ENCODE data around the gene DMBX1.

Gene DMBX1

DNA sequence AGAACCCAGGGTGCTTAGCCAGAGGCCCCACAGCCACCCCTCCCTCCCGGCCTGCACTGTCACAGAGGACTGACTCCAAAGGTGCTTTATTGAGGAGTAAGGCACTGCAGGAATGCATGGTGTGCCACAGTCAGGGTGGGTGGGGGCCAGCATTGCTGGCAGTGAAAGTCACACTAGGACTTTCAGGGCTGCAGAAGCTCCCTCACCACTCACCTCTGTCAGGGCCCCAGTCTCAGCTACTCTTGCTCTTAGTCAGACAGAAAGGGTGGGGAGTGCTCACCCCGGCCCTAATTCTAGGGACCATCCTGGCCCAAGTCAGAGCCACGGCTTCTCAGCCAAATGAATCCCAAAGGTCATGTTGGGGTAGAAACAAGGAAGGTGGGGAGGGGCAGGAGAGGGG, 42.5 kb downstream of the DMBX1 start:
- TF ChIP-seq EZH2phosphoT487 (IDR thresholded peaks at IDR 0.05; ENCODE audit: borderline replicate concordance, low read length), result no peak
- TF ChIP-seq, protein P1, sequence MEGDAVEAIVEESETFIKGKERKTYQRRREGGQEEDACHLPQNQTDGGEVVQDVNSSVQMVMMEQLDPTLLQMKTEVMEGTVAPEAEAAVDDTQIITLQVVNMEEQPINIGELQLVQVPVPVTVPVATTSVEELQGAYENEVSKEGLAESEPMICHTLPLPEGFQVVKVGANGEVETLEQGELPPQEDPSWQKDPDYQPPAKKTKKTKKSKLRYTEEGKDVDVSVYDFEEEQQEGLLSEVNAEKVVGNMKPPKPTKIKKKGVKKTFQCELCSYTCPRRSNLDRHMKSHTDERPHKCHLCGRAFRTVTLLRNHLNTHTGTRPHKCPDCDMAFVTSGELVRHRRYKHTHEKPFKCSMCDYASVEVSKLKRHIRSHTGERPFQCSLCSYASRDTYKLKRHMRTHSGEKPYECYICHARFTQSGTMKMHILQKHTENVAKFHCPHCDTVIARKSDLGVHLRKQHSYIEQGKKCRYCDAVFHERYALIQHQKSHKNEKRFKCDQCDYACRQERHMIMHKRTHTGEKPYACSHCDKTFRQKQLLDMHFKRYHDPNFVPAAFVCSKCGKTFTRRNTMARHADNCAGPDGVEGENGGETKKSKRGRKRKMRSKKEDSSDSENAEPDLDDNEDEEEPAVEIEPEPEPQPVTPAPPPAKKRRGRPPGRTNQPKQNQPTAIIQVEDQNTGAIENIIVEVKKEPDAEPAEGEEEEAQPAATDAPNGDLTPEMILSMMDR (IDR thresholded peaks at IDR 0.05; ENCODE audit: low read depth, low read length, poor library complexity, severe bottlenecking), result no peak
- H3K27ac ChIP-seq (ENCODE audit: low read depth, low read length), result no peak overlapping the region
- no peaks in the 10 kb centered on the region for H3K79me2 ChIP-seq (ENCODE audit: control insufficient read depth, low read length)
- H3K27me3 ChIP-seq (ENCODE audit: control insufficient read depth, low read length), result peaks cover 43% of the 10 kb centered on the region
- H3K36me3 ChIP-seq (ENCODE audit: control insufficient read depth, low read length), result no peaks in the 10 kb centered on the region
- no peak overlapping the region for H3K4me3 ChIP-seq (ENCODE audit: low read length)
- H3K4me1 ChIP-seq (ENCODE audit: control insufficient read depth, low read length), result no peaks in the 10 kb centered on the region
- H3K4me2 ChIP-seq (ENCODE audit: low read length), result no peak overlapping the region
- H3K9me3 ChIP-seq (ENCODE audit: control insufficient read depth, insufficient read depth, low read length), result no peaks in the 10 kb centered on the region
- no peaks in the 10 kb centered on the region for H3F3A ChIP-seq (ENCODE audit: control insufficient read depth, insufficient read depth)
- no peaks in the 10 kb centered on the region for H3K9me2 ChIP-seq (replicated peaks; ENCODE audit: control insufficient read depth, low read length)
- H4K20me1 ChIP-seq (ENCODE audit: control insufficient read depth, insufficient read depth, low read depth, low read length), result no peaks in the 10 kb centered on the region

DNA sequence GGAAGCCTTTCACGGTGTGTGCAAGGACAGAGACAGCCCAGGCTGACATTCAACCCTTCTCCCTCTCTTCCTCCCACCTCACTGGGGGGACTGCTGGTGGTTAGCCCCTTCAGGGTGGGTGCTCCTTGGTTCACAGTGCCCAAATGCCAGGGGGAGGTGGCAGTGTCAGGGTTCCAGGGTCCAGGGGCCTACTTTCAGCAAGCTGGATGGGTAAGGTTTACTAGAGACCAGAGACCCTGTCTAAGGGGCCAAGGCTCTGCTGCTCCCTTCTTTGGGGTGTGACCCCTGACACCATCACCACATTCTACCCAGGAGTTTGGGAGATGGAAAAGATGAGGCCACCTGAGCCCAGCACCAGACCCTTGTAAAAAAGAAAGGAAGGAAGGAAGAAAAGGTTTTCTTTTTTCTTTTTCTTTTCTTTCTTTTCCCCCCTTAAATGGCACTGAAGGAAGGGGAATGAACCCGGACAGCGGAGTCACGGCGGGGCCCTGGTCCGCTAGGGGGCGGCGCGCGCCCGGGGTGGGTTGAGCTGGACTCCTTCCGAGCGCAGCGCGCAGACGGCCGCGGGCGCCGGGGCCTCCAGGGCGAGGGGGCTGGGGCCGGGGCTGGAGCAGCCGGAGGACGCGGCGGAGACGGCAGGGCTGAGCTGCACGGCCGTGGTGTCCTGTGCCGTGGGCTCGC, 43.0 kb downstream of the DMBX1 start:
- H3K4me2 ChIP-seq (ENCODE audit: low read length), result no peak overlapping the region
- peaks cover 41% of the 10 kb centered on the region for H3K27me3 ChIP-seq (ENCODE audit: control insufficient read depth, low read length)

DNA sequence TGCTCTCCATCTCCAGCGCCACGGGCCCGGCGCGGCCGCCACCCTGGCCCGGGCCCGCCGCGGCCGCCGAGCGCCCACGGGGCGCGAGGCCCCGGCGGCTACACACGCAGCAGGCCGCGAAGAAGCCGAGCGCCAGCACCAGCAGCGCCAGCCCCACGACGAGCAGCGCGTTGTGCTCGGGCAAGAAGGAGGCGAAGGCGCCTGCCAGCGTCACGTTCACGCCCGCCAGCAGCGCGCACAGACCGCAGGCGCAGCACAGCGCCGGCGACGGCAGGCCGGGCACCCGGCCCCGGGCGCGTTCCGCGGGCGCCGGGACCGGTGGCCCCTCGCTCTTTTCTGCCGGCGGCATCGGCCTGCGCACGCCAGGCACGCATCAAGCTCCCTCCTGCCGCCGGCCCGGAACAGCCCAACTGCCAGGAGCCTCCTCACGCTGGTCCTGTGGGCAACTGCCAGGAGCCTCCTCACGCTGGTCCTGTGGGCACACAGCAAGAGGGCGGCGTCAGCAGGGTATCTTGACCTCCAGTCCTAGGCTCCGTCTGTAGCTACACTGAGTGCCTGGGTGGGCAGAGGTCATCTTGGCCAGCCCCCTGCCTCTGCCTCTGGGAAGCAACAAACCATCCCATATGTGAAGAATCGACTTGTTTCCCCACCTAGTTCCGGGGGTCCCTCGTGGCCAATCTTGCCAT, 43.7 kb downstream of the DMBX1 start:
- Histone ChIP-seq H3K4me1 (ENCODE audit: control insufficient read depth, low read length) (no peaks in the 10 kb centered on the region), H3K4me3 (ENCODE audit: low read length) (no peak overlapping the region), H3K9me2 (replicated peaks; ENCODE audit: control insufficient read depth, low read length) (no peaks in the 10 kb centered on the region), H3F3A (ENCODE audit: control insufficient read depth, insufficient read depth) (no peaks in the 10 kb centered on the region), H3K27me3 (ENCODE audit: control insufficient read depth, low read length) (peaks cover 41% of the 10 kb centered on the region), H4K20me1 (ENCODE audit: control insufficient read depth, insufficient read depth, low read depth, low read length) (no peaks in the 10 kb centered on the region), H3K36me3 (ENCODE audit: control insufficient read depth, low read length) (no peaks in the 10 kb centered on the region), H3K9me3 (ENCODE audit: control insufficient read depth, insufficient read depth, low read length) (no peaks in the 10 kb centered on the region), H3K79me2 (ENCODE audit: control insufficient read depth, low read length) (no peaks in the 10 kb centered on the region), H3K27ac (ENCODE audit: low read depth, low read length) (no peak overlapping the region), H3K4me2 (ENCODE audit: low read length) (no peak overlapping the region)
- TF ChIP-seq, protein P1 (IDR thresholded peaks at IDR 0.05; ENCODE audit: low read depth, low read length, poor library complexity, severe bottlenecking), result no peak
- no peak for TF ChIP-seq EZH2phosphoT487 (IDR thresholded peaks at IDR 0.05; ENCODE audit: borderline replicate concordance, low read length)

More for the DNA sequence above, 43.0 kb downstream of the DMBX1 start:
- TF ChIP-seq EZH2phosphoT487 (IDR thresholded peaks at IDR 0.05; ENCODE audit: borderline replicate concordance, low read length), result no peak
- TF ChIP-seq, protein P1 (IDR thresholded peaks at IDR 0.05; ENCODE audit: low read depth, low read length, poor library complexity, severe bottlenecking), result peak; percentile 51
- Histone ChIP-seq H3K4me3 (ENCODE audit: low read length) (no peak overlapping the region), H3K9me3 (ENCODE audit: control insufficient read depth, insufficient read depth, low read length) (no peaks in the 10 kb centered on the region), H3K36me3 (ENCODE audit: control insufficient read depth, low read length) (no peaks in the 10 kb centered on the region), H3K4me1 (ENCODE audit: control insufficient read depth, low read length) (no peaks in the 10 kb centered on the region), H3F3A (ENCODE audit: control insufficient read depth, insufficient read depth) (no peaks in the 10 kb centered on the region), H4K20me1 (ENCODE audit: control insufficient read depth, insufficient read depth, low read depth, low read length) (no peaks in the 10 kb centered on the region), H3K27ac (ENCODE audit: low read depth, low read length) (no peak overlapping the region), H3K9me2 (replicated peaks; ENCODE audit: control insufficient read depth, low read length) (no peaks in the 10 kb centered on the region), H3K79me2 (ENCODE audit: control insufficient read depth, low read length) (no peaks in the 10 kb centered on the region)
